Activated T-helper 2 cell treated with anti-CD3 and anti-CD28 coated beads, Interferon-gamma antibody, Interleukin-2, Interleukin-4, amounts not matched to agents 10 μg/mL and 5 μg/mL and 100 μg/mL, durations not matched to agents 14 hours and 24 hours and 36 hours (primary cell): Measurements from ENCODE around the gene TMEM179. TPM values are rescaled to one million over a fixed set of nuclear protein-coding genes. Genes with fewer than 3 reads are reported as not detected.

Experiments used
- DNase-seq: peaks from one replicate; pipeline ENCODE4 v3.0.0; 2021; ENCODE audit warnings: low spot score
- H3K27ac Mint-ChIP-seq: one replicate; pipeline ENCODE4 v1.8.0; 2021; ENCODE audit warnings: mixed read lengths
- H3K27me3 Mint-ChIP-seq: one replicate; pipeline ENCODE4 v1.8.0; 2021; ENCODE audit warnings: low read depth, mixed read lengths
- H3K36me3 Mint-ChIP-seq: one replicate; pipeline ENCODE4 v1.8.0; 2021; ENCODE audit warnings: low read depth, mixed read lengths
- H3K4me1 Mint-ChIP-seq: one replicate; pipeline ENCODE4 v1.8.0; 2021; ENCODE audit warnings: low read depth, mixed read lengths
- H3K4me3 Mint-ChIP-seq: one replicate; pipeline ENCODE4 v1.8.0; 2021; ENCODE audit warnings: low read depth, mild to moderate bottlenecking, moderate library complexity, mixed read lengths
- H3K9me3 Mint-ChIP-seq: one replicate; pipeline ENCODE4 v1.8.0; 2021; ENCODE audit warnings: mixed read lengths
- intact Hi-C: fragments of 100-400 bp; cut with micrococcal nuclease; formaldehyde crosslinking; loops from one replicate; pipeline ENCODE4 v1.15.1; 2023
- total RNA-seq: library from RNA; stranded (reverse); gene quantifications from 2 replicates; pipeline ENCODE4 v1.2.3, GENCODE V29; 2022

The TMEM179 gene
- total RNA-seq, 1 donor from 2014 or later, result 0.30 TPM

DNA sequence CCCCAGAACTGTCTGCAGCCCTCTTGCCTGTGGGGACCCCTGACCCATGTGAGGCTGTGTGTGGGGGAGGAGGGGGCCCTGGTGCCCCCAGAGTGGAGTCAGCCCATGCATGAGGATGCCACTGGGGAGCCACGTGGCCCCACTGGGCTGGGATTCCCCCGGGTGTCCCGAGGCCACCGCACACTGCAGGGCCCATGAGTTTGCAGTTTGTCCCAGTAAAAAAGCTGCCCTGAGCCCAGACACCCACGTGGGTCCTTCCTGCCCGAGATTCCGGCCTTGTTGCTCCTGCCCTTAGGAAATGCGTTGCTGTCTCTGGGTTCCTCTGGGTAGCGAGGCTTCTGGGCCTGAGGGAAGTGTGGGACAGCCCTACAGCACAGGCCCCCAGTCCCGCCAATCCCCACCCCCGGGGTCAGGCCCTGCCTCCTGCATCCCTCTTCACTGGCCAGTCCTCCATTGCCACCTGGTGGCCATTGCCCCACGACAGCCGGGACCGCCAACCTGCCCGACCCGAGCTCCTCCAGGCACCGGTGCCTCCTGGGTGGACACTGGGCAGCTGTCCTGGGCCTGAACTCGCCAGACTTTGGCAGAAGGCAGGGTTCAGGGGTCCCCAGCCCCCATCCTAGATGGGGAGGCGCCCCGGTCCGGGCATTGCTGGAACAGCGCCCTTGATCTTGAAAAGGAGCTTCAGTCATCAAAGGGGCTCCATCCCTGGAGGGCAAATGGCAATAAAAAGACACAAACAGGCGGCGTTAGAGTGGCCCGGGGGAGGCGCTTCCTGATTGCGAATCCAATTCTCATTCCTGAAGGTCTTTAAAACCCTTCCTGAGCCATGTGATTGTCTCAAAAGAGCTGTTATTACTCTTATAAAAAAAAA is 40.6 kb downstream of the TMEM179 start:
- Mint-ChIP-seq H3K4me1 (no peaks in the 10 kb centered on the region), H3K9me3 (no peaks in the 10 kb centered on the region), H3K27ac (no peak overlapping the region), H3K36me3 (no peaks in the 10 kb centered on the region), H3K4me3 (no peak overlapping the region), H3K27me3 (no peaks in the 10 kb centered on the region)
- DNase-seq, result peak; percentile 41
- intact Hi-C loops, result loop anchor here (5.0 kb wide), 1 partner anchor 427 kb away; the partner anchor contains the start of gene KIF26A

DNA sequence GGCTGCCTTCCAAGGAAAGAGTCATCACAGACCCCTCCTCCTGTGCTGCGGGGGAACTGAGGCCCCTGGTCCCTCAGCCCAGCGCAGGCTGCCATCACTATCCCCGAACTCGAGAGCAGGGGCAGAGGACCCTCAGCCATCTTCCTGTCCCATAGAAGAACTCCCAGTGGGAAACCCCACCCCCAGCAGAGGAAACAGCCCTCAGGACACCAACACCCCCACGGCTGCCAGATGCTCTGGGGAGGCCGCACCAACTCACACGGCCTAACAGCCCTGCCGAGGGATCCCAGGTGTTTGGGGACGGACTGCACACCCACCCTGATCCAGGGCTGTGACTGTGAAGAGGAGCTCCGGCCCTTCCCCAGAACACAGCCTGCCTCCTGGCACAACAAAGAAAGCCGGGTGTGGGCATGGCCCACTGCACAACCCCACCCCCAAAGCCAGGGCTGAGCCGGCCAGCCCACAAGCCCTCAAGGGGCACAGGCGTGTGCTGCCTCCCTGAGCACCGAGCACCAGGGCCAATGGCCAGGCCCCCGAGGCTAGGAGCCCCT is 41.3 kb downstream of the TMEM179 start:
- Mint-ChIP-seq H3K36me3 (no peaks in the 10 kb centered on the region), H3K9me3 (no peaks in the 10 kb centered on the region), H3K4me1 (no peaks in the 10 kb centered on the region), H3K27ac (no peak overlapping the region), H3K27me3 (no peaks in the 10 kb centered on the region), H3K4me3 (no peak overlapping the region)
- intact Hi-C loops, result loop anchor here (5.0 kb wide), 1 partner anchor 426 kb away; the partner anchor contains the start of gene KIF26A
- DNase-seq, result no peak

DNA sequence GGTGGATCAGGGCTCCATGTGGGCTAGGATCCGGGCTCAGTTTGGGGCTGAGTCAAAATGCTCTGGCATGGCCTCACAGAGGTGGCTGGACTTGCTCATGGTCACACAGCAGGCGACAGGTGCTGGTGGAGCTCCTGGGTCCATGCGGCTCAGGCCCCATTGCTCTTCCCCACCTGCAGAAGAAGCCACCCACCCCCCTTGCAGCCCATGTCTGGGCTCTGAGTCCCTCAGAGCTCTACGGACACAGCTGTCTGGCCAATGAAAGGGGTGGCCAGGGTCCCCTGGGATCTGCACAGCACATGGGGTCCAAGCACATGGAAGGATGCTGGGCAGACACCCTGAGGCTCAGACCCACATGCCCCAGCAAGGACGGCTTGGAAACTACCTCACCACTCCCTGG is 42.0 kb downstream of the TMEM179 start:
- no peak overlapping the region for H3K4me3 Mint-ChIP-seq
- no peaks in the 10 kb centered on the region for H3K9me3 Mint-ChIP-seq
- intact Hi-C loops, result loop anchor here (5.0 kb wide), 1 partner anchor 425 kb away; the partner anchor contains the start of gene KIF26A
- no peaks in the 10 kb centered on the region for H3K27me3 Mint-ChIP-seq
- DNase-seq, result no peak
- no peaks in the 10 kb centered on the region for H3K4me1 Mint-ChIP-seq
- no peaks in the 10 kb centered on the region for H3K36me3 Mint-ChIP-seq
- H3K27ac Mint-ChIP-seq, result no peak overlapping the region

- no peak for DNase-seq
- H3K4me1 Mint-ChIP-seq, result no peaks in the 10 kb centered on the region
- no peaks in the 10 kb centered on the region for H3K36me3 Mint-ChIP-seq
- H3K27me3 Mint-ChIP-seq, result no peaks in the 10 kb centered on the region
- H3K9me3 Mint-ChIP-seq, result no peaks in the 10 kb centered on the region
- intact Hi-C loops, result loop anchor here (5.0 kb wide), 1 partner anchor 425 kb away; the partner anchor contains the start of gene KIF26A
- H3K4me3 Mint-ChIP-seq, result no peak overlapping the region
- H3K27ac Mint-ChIP-seq, result no peak overlapping the region
Observed at GRCh38 chr14:104561632-104562495, 42.7 kb downstream of the TMEM179 start.

- intact Hi-C loops, result loop anchor here (5.0 kb wide), 1 partner anchor 424 kb away; the partner anchor contains the start of gene KIF26A
- DNase-seq, result no peak
- no peaks in the 10 kb centered on the region for H3K9me3 Mint-ChIP-seq
- H3K27ac Mint-ChIP-seq, result no peak overlapping the region
- no peaks in the 10 kb centered on the region for H3K27me3 Mint-ChIP-seq
- no peaks in the 10 kb centered on the region for H3K36me3 Mint-ChIP-seq
- H3K4me3 Mint-ChIP-seq, result no peak overlapping the region
- no peaks in the 10 kb centered on the region for H3K4me1 Mint-ChIP-seq
Observed at GRCh38 chr14:104561124-104561557, 43.4 kb downstream of the TMEM179 start.

GRCh38 chr14:104560586-104560945 is 44.0 kb downstream of the TMEM179 start:
- no peaks in the 10 kb centered on the region for H3K4me1 Mint-ChIP-seq
- no peak overlapping the region for H3K27ac Mint-ChIP-seq
- H3K9me3 Mint-ChIP-seq, result no peaks in the 10 kb centered on the region
- H3K36me3 Mint-ChIP-seq, result no peaks in the 10 kb centered on the region
- no peak for DNase-seq
- intact Hi-C loops, result loop anchor here (5.0 kb wide), 1 partner anchor 423 kb away; the partner anchor contains the start of gene KIF26A
- H3K4me3 Mint-ChIP-seq, result no peak overlapping the region
- H3K27me3 Mint-ChIP-seq, result no peaks in the 10 kb centered on the region

DNA sequence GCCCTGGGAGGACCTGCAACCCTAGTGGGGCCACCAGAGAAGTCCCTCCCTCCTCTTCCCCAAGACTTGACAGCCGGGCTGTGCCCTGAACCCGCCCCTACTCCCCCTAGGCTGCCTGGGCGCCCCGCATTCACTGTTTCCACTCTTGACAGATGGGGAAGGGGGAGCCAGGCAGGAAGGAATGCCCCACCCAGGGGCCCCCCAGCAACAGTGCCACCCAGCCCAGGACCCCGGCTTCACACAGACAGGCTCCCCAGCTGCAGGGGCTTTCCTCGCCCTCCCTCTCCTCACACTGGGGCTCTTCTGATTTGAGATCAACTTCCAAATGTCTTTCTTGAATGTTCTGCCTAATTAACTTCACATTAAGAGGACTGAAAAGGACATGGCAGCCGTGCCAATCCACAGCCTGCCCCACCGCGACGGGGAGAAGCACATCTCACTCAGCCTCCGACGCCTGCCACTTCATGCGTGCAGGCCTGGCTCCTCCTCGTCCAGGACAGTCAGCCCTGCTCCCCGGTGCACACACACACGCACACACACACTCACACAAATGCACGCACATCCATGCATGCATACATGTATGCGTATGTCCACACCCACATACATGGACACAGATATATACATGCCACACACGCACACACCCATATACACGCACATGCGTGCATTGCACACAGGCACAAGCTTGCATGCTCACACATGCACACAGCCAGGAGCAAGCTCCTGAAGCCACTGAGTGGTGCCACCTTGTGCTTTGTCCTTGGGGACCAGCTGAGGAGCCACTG is 44.6 kb downstream of the TMEM179 start:
- no peaks in the 10 kb centered on the region for H3K9me3 Mint-ChIP-seq
- H3K4me3 Mint-ChIP-seq, result no peak overlapping the region
- intact Hi-C loops, result loop anchor here (5.0 kb wide), 1 partner anchor 423 kb away; the partner anchor contains the start of gene KIF26A
- no peaks in the 10 kb centered on the region for H3K4me1 Mint-ChIP-seq
- no peak overlapping the region for H3K27ac Mint-ChIP-seq
- H3K27me3 Mint-ChIP-seq, result no peaks in the 10 kb centered on the region
- no peaks in the 10 kb centered on the region for H3K36me3 Mint-ChIP-seq
- no peak for DNase-seq

DNA sequence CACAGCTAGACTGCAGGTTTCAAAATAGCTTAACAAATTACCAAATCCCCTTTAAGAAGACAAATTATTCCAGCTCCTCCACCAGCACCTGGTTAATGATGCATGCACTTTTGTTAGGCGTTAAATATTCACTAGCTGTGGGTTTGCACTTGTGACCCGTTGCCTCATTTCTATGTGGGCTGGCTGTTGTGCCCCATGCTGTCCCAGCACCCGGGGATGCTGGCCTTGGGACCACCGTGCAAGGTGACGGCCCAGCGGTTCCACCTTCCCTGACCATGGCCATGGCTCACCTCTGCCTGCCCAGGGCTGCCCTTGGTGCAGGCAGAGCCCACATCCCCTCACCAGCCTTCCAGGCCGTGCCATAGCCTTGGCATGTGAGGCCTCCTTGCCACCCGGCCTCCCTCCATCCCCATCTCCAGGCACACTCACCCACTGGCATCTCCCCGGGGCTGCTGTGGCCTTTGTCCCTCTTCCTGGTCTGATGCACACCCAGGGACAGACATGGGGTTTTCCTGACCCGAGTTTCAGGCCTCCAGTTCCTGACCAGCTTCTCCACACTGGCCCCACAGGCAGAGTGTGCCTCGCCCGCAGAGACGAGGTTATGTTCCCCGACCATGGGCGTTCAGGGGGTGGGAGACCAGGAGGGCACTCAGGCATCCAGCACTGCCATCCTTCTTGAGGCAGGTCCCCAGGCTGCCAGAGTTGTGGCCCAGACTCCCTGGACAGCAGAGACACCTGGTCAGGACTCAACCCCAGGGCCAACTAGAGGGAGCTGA is 45.4 kb downstream of the TMEM179 start:
- no peak overlapping the region for H3K4me3 Mint-ChIP-seq
- intact Hi-C loops, result no loop called here
- no peaks in the 10 kb centered on the region for H3K4me1 Mint-ChIP-seq
- H3K36me3 Mint-ChIP-seq, result no peaks in the 10 kb centered on the region
- no peaks in the 10 kb centered on the region for H3K27me3 Mint-ChIP-seq
- no peaks in the 10 kb centered on the region for H3K9me3 Mint-ChIP-seq
- H3K27ac Mint-ChIP-seq, result no peak overlapping the region
- DNase-seq, result no peak

- H3K4me1 Mint-ChIP-seq, result no peaks in the 10 kb centered on the region
- DNase-seq, result no peak
- H3K4me3 Mint-ChIP-seq, result no peak overlapping the region
- H3K27me3 Mint-ChIP-seq, result no peaks in the 10 kb centered on the region
- intact Hi-C loops, result no loop called here
- no peaks in the 10 kb centered on the region for H3K36me3 Mint-ChIP-seq
- no peak overlapping the region for H3K27ac Mint-ChIP-seq
- no peaks in the 10 kb centered on the region for H3K9me3 Mint-ChIP-seq
Observed at GRCh38 chr14:104558231-104559027, 46.1 kb downstream of the TMEM179 start.

DNA sequence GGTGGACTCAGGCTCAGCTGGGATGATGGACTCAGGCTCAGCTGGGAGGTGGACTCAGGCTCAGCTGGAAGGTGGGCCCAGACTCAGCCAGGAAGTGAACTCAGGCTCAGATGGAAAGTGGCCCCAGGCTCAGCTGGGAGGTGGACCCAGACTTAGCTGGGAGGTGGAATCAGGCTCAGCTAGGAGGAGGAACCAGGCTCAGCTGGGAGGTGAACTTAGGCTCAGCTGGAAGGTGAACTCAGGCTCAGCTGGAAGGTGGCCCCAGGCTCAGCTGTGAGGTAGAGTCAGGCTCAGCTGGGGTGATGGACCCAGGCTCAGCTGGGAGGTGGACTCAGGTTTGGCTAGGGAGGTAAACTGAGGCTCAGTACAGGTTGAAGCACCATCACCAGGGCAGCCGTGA is 46.8 kb downstream of the TMEM179 start:
- no peaks in the 10 kb centered on the region for H3K9me3 Mint-ChIP-seq
- intact Hi-C loops, result no loop called here
- H3K4me1 Mint-ChIP-seq, result no peaks in the 10 kb centered on the region
- H3K4me3 Mint-ChIP-seq, result no peak overlapping the region
- no peaks in the 10 kb centered on the region for H3K36me3 Mint-ChIP-seq
- no peak overlapping the region for H3K27ac Mint-ChIP-seq
- no peaks in the 10 kb centered on the region for H3K27me3 Mint-ChIP-seq
- no peak for DNase-seq

DNA sequence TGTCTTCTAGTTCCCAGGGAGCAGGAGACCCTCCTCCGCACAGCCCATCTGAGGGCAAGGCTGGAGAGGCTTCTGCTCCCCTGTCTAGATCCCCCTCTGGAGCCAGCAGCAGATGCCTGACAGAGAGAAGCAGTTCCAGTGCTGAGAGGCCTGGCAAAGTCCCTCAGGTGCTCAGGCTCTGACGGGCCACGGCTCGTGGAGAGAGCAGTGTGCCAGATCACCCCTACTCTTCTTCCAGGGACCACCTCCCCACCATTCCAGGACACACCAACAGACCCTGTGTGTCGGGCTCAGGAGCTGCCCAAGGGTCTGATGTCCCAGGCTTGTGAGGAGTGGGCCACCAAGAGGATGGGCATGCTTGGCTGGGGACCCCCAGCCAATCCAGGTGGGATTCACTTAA is 47.5 kb downstream of the TMEM179 start:
- intact Hi-C loops, result no loop called here

More for the DNA sequence above, 47.5 kb downstream of the TMEM179 start:
- Mint-ChIP-seq H3K4me3 (no peak overlapping the region), H3K9me3 (no peaks in the 10 kb centered on the region), H3K27ac (no peak overlapping the region), H3K27me3 (no peaks in the 10 kb centered on the region), H3K36me3 (no peaks in the 10 kb centered on the region), H3K4me1 (no peaks in the 10 kb centered on the region)
- DNase-seq, result no peak
